PC-3 (cell line): ENCODE measurements around the gene RBM33.

ENCODE experiments used
- EZH2 ChIP-seq: fragments of 300-600 bp; sonication (generic); IDR thresholded peaks from one replicate; pipeline ENCODE4 v1.6.1; 2017; ENCODE audit warnings: antibody characterized with exemption, mild to moderate bottlenecking, low read length; ENCODE audit not compliant: unreplicated experiment
- TF ChIP-seq, protein P1 (sequence below): fragments of 300-600 bp; sonication (generic); conservative IDR thresholded peaks from 2 replicates; pipeline ENCODE4 v1.5.1; 2017; ENCODE audit warnings: antibody characterized with exemption, low read depth, mild to moderate bottlenecking, low read length

DNA sequence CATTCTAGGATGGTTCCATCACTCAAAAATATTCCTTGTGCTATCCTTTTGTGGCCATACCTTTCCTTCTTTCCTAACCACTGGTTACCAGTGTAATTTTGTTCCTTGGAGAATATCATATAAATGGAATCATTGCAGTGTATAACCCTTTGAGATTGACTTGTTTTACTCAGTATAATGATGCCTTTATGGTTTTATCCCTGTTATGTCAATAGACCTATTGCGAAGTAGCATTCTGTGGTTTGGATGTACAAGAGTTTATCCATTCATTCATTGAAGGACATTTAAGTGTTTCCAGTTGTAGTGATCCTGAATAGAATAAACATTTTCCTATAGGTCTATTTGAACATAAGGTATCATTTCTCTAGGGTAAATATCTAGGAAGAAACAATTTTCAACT, 54.2 kb downstream of the RBM33 start:
- no peak for TF ChIP-seq EZH2
- TF ChIP-seq, protein P1, sequence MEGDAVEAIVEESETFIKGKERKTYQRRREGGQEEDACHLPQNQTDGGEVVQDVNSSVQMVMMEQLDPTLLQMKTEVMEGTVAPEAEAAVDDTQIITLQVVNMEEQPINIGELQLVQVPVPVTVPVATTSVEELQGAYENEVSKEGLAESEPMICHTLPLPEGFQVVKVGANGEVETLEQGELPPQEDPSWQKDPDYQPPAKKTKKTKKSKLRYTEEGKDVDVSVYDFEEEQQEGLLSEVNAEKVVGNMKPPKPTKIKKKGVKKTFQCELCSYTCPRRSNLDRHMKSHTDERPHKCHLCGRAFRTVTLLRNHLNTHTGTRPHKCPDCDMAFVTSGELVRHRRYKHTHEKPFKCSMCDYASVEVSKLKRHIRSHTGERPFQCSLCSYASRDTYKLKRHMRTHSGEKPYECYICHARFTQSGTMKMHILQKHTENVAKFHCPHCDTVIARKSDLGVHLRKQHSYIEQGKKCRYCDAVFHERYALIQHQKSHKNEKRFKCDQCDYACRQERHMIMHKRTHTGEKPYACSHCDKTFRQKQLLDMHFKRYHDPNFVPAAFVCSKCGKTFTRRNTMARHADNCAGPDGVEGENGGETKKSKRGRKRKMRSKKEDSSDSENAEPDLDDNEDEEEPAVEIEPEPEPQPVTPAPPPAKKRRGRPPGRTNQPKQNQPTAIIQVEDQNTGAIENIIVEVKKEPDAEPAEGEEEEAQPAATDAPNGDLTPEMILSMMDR, result no peak
